IPS DF 19.7 (cell line): ENCODE results near the gene MR1.

ENCODE experiments used
- DNase-seq: peaks from one replicate; pipeline ENCODE4 v3.0.0-alpha.2; 2013; ENCODE audit warnings: low read depth, low spot score

The MR1 gene

DNA sequence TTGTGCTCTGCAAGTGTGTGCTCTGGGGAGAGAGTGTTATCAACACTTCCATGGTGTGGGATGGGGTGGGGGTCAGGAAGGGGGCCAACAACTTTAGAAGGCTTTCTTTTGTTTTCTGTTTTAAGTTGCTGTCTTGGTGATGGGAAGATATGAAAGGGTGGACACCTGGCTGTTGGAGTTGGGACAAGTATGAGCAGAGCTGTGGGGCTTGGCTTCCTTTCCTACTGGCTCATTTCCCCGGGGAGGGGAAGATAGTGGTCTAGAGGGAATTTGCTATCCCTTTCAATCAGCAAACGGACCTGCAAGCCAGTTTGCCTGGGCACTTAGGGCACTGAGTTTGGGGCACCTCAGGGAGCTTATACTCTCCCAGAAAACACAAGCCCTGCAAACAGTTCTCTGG lies 73.9 kb downstream of the MR1 start:
- DNase-seq: no peak

DNA sequence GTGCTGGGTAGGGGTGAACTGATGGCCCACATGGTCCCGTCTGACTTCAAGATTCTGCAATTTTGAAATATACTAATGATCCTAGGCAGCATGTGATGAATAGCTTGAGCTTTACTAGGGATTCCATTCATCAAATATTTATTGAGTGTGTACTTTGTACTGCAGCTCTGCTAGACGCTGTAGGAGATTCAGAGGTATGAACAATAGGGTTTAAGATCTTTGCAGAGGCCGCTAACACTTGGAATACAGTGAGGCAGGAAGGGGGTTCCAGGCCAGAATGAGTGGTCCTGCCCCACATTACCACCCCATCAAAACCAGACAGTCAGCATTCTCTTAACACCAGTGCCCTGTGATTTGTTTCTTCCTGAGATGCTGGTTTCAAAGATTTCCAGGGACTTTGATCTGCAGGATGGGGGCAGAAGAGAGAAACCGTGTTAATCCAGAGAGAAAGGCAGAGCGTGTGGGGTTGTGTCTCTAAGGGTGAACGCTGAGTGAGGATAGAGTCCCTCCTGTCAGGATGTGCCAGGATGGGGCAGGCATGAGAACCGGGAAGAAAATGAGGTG lies 74.6 kb downstream of the MR1 start:
- no peak for DNase-seq

DNA sequence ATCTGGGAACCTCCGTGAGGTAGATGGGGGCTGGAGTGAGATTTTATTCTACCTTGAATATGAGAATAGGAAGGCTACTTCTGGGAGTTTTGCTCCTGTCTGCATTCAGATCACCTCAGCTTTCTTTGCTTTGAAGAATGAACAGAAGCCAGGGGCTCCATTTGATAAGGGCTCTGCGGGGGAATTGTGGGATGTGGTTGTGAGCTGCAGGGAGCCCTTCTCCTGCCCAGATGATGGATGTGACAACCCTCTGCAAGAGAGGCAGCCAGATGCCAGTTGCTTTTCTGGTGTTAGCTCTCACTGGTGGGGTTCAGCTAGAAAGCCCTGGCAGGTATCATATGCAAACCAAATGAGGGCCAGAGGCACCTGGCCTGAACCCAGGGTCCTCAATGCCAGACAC lies 76.2 kb downstream of the MR1 start:
- no peak for DNase-seq
